NCI-H2196 (cell line): ENCODE data around the gene ARMC9.
"Not testable (repeated sequence)": the region's sequence is repeated elsewhere in the genome, so short reads cannot be mapped to it uniquely, and the experiment has no call there.

Source experiments
- DNase-seq: peaks from one replicate; lab custom pipeline; 2025; ENCODE audit not compliant: unreplicated experiment; lab: John Stamatoyannopoulos, UW

The ARMC9 gene

DNA sequence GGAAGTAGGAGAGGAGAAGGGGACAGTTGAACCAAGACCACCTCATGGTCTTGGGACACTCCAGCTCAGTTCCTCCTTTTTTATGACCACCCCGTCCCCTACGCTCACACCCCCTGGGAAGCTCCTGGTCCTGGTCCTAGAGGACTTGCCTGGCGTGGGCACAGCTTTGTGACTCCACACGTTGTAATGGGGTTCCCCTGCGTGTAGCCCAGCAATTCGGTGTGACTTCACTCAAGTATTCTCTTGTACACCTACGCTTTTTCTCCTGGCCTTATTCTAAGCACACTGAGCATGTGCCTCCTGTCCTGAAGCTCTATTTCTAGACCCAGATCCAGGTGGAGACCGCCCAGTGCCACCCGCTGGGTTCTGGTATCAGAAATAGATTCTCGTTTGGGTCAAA, 161.0 kb downstream of the ARMC9 start:
- DNase-seq: no peak

DNA sequence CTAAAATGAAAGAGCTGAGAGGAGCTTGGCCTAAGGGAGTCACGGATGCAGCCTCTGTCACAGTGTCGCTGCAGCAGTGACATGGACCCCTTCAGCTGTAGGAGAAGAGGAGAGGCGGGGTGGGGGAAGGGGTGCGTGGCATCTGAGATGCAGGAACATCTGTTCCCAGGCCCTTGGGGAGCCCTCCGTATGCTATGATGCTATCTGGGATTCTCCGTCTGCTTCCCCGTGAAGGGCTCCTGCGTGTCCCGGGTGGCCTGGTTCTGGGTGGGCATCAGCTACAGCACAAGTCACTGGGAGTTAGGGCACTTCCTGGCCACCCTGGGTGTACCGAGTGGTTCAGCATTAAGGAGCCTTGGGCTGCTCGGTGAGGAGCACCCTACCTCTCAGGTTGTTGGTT, 161.5 kb downstream of the ARMC9 start:
- no peak for DNase-seq

DNA sequence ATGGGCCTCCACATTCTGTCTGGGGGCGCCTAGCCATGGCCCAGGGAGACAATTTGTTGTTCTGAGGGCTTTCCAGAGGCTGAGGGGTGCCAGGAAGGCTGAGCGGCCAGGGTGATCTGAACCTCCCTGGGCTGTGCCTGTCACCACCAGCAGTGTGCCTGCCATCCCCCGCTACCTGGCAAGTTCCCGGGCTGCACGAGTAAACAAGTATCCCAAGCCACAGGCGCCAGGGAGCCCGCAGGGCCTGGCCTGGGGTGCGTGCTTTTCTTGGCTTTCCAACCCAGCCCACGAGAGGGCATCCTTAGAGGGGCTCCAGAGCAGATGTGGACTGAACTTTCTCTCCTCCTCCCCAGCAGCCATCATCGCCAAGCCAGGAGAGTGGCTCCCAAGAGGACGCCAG, 162.0 kb downstream of the ARMC9 start:
- no peak for DNase-seq

- no peak for DNase-seq
Observed at GRCh38 chr2:231360881-231361371, 162.5 kb downstream of the ARMC9 start.

GRCh38 chr2:231361701-231362554, 163.5 kb downstream of the ARMC9 start:
- DNase-seq: no peak

DNA sequence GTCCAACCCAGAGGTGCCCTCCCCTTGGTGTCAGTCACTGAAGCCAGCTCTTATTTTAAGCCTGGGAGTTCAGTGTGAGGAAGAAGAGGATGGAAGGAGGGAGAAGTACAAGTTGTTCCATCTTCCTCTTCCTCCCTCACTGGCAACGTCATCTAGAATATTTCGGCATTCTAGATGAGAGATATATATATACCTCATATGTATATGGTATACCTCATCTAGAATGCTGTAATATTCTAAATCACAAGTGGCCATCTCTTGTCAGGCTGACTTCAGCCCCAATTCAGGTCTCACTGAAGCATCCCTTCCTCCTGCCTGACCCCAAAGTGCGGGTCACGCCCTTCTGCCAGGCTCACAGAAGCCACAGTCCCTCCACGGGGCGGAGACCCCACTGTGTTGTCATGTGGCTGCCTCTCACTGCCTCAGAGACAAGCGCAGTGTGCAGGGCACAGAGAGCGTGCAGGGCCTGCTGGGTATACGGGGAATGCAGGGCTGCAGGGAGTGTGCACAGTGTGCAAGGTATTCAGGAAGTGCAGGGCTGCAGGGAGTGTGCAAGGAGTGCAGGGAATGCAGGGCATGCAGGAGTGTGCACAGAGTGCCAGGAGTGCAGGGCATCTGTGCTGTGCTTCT, 164.2 kb downstream of the ARMC9 start:
- no peak for DNase-seq

- no peak for DNase-seq
Observed at GRCh38 chr2:231364061-231364460, 165.6 kb downstream of the ARMC9 start.

DNA sequence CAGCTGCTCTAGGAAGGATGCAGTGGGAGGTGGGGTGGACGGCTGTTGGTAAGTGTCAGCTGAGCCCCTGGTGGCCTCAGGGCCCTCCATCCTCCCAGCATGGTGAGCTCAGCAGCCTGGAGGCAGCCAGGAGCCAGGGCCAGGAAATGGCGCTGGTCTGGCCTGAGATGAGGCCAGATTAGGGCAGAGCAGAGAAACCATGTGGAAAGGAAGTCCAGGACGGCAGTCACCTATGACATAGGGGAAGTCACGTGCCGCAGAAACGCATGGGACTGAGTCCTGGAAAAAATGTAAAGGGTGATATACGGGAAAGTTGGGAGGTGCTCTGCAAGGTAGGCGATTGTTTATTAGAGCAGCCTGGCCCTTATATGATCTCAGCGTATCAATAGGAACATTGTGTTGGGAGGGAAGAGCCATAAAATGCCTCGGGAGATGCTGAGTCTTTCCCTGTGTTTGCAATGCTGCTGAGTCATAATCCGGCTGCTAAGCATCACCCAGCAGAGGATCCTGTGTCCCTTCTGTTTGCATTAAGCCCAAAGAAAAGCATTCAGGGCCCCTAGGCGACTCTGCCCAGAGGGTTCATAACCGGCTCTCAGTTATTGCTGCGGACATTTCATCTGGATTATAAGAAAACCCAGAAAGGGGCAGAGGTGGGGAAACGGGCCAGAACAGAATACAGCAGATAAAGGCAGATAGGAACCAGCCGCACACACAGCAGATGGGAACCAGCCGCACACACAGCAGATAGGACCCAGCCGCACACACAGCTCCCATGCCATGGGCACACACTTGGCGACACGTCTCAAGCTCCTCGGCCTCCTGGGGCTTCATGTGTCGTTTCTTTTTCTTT, 166.8 kb downstream of the ARMC9 start:
- peak; percentile 75 for DNase-seq

GRCh38 chr2:231367178-231367577, 168.7 kb downstream of the ARMC9 start:
- no peak for DNase-seq

DNA sequence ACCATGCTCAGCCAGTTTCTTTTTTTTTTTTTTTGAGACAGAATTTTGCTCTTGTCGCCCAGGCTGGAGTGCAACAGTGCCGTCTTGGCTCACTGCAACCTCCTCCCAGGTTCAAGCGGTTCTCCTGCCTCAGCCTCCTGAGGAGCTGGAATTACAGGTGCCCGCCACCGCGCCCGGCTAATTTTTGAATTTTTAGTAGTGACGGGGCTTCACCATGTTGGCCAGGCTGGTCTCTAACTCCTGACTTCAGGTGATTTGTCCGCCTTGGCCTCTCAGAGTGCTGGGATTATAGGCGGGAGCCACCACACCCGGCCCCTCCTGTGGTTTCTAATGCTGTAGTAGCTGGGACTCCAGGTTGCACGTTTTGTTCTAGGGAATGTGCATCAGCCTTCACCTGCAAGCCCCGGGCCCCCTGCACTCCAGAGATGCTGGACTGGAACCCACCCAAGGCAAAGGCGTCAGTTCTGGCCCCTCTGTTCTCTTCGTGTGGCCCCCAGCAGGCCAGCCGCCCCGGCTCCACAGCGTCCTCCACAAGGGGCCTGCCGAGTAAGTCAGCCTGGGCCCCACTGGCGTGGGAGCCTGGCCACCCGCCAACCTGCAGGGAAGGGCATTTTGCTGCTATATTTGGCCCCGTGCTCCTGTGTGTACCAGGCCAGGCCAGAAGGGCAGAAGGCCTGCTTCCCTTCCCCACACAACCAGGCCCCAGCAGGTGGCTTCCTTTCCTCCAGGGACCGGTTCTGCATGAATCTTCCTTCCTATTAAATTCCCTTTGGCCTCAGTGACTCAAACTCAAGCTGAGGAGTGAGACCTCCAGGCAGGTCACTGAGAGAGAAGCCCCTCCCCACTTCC, 171.4 kb downstream of the ARMC9 start:
- DNase-seq: no peak

GRCh38 chr2:231370429-231370748, 172.0 kb downstream of the ARMC9 start:
- no peak for DNase-seq

GRCh38 chr2:231370749-231371429, 172.5 kb downstream of the ARMC9 start:
- DNase-seq: no peak

DNA sequence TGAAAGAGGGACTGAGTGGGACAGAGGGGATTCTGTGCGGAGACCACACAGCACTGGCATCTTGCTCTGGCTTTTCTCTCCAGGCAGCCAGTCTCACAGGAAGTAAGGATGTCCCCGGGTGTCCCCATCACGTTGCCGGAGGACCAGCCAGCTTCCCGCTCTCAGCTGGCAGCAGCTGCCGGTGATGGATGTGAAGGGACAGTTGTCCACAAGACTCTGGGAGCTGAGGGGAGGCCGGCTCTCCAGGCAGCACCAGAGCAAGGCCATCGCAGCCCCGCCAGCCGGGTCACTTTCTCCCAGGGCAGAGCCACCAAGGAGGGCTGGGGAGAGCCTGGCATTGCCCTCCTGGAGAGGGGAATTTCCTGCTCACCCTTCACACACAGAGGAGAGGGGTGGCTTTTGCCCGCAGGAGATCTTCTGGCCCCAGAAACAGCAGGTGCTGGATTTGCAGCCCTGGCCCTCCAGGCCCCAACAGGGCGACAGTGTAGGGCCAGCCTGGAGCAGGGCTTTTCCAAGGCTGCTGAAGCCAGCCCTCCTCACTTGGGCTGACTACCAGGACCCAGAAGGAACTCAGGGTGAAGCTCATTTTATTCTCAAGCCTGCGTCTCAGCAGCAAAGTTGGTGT, 173.1 kb downstream of the ARMC9 start:
- DNase-seq: no peak

DNA sequence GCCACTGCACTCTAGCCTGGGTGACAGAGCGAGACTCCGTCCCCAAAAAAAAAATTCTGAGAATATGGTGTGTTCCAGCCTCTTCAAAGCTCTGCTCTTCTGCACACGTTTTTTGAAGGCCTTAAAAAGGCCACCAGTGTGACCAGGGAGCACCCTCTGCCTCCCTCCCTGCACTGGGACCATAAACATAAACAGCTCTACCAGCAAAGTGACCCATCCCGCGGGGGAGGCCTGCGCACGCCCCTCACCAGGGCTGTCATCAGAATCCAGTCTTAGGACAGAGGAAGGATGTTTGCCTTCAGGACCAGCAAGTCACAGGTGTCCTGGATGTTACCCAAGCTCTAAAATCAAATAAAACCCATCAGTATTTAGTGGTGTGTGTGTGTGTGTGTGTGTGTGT, 173.9 kb downstream of the ARMC9 start:
- DNase-seq: no peak

GRCh38 chr2:231373184-231373583, 174.8 kb downstream of the ARMC9 start:
- DNase-seq: no peak

GRCh38 chr2:231373786-231374349, 175.4 kb downstream of the ARMC9 start:
- no peak for DNase-seq

GRCh38 chr2:231374771-231375170, 176.3 kb downstream of the ARMC9 start:
- DNase-seq: no peak

DNA sequence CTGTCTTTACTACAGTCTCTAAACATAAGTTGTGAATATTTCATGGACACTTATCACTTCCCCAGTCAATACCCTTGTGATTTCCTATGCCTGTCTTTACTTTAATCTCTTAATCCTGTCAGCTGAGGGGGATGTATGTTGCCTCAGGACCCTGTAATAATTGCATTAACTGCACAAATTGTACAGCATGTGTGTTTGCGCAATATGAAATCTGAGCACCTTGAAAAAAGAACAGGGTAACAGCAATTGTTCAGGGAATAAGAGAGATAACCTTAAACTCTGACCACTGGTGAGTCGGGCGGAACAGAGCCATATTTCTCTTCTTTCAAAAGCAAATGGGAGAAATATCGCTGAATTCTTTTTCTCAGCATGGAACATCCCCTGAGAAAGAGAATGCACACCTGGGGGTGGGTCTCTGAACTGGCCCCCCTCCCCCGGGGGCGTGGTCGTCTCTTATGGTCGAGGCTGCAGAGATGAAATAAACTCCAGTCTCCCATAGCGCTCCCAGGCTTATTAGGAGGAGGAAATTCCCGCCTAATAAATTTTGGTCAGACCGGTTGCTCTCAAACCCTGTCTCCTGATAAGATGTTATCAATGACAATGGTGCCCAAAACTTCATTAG, 177.7 kb downstream of the ARMC9 start:
- not testable (repeated sequence) for DNase-seq

- no peak for DNase-seq
Observed at GRCh38 chr2:231376857-231377256, 178.4 kb downstream of the ARMC9 start.
